ENCODE results near the gene RGS4. TPM values are rescaled to one million over a fixed set of nuclear protein-coding genes. Genes with fewer than 3 reads are reported as not detected.

RGS4 gene
- total and polyA plus RNA-seq, 4 donors = 0.43 to 6.4 (median 1.2) TPM

DNA sequence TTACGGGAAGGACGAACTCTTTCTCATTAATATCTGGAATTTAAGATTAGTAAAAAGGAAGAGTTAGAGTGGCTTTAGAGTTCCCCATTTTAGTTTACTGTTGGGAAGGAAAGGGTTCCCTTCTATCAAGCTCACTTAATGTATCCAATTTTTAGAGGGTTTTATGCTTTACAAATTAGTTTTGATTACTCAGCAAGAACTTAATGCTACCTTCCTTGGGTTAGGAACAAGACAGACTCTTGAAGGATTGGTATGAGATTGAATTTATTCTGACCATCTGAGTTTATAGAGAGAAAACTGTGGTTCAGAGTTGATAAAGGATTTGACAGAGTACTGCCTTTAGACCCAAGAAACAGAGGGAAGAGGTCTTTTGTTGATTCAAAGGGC, 29.5 kb upstream of the RGS4 start:
- TF ChIP-seq, protein P1, sequence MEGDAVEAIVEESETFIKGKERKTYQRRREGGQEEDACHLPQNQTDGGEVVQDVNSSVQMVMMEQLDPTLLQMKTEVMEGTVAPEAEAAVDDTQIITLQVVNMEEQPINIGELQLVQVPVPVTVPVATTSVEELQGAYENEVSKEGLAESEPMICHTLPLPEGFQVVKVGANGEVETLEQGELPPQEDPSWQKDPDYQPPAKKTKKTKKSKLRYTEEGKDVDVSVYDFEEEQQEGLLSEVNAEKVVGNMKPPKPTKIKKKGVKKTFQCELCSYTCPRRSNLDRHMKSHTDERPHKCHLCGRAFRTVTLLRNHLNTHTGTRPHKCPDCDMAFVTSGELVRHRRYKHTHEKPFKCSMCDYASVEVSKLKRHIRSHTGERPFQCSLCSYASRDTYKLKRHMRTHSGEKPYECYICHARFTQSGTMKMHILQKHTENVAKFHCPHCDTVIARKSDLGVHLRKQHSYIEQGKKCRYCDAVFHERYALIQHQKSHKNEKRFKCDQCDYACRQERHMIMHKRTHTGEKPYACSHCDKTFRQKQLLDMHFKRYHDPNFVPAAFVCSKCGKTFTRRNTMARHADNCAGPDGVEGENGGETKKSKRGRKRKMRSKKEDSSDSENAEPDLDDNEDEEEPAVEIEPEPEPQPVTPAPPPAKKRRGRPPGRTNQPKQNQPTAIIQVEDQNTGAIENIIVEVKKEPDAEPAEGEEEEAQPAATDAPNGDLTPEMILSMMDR (IDR thresholded peaks at IDR 0.05; ENCODE audit: control extremely low read depth, extremely low read depth) = no peak
- H3K4me1 ChIP-seq (ENCODE audit: control insufficient read depth in 5 of 5, insufficient read depth in 5 of 5, low read length in 5 of 5) = no peaks in the 10 kb centered on the region
- H3K9ac ChIP-seq (ENCODE audit: insufficient read depth in 1 of 2, low read length in 2 of 2) = no peak overlapping the region
- no peaks in the 10 kb centered on the region for H3K36me3 ChIP-seq (ENCODE audit: control insufficient read depth in 4 of 4, insufficient read depth in 4 of 4, low read length in 4 of 4)
- WGBS, 2 donors = 93 to 95% methylated on average over 2 of the region's 2 CpGs
- no peak for DNase-seq
- no peaks in the 10 kb centered on the region for H3K9me3 ChIP-seq (ENCODE audit: control insufficient read depth in 4 of 4, insufficient read depth in 3 of 4, low read length in 3 of 4)
- H3K27me3 ChIP-seq (ENCODE audit: control insufficient read depth in 3 of 3, insufficient read depth in 3 of 3, low read length in 2 of 3) = peaks cover 0 to 2% (median 0%) of the 10 kb centered on the region in 3 donors
- no peak overlapping the region for H3K4me3 ChIP-seq
- no peak overlapping the region for H3K27ac ChIP-seq (ENCODE audit: low read depth in 1 of 2, low read length in 1 of 2)
- ATAC-seq (ENCODE audit: insufficient read depth, low FRiP score) = no peak

DNA sequence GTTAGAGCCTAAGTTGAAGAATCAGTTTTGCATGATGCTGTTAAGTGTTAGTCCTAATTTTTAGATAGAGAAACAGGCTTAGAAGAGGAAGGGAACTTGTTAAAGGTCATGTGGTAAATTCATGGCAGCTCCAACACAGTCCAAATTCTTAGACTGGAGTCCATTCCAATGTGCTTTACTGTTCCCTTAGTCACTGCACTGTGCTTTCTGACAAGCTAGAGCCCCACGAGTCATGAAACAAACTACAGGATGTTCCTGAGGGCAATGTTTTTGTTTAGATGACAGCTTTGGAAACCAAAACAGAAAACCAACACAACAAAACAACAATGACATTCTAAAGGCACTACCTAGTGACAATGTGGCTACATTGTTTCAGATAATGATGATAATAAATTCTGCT, 23.1 kb upstream of the RGS4 start:
- no peak for ATAC-seq (ENCODE audit: insufficient read depth, low FRiP score)
- TF ChIP-seq, protein P1 (IDR thresholded peaks at IDR 0.05; ENCODE audit: control extremely low read depth, extremely low read depth) = no peak
- no peak overlapping the region for H3K4me3 ChIP-seq
- DNase-seq = no peak
- no peak overlapping the region for H3K27ac ChIP-seq (ENCODE audit: low read depth in 1 of 2, low read length in 1 of 2)
- WGBS, 2 donors = 22 to 23% methylated on average over 1 of the region's 1 CpG
- H3K9ac ChIP-seq (ENCODE audit: insufficient read depth in 1 of 2, low read length in 2 of 2) = no peak overlapping the region
- no peaks in the 10 kb centered on the region for H3K4me1 ChIP-seq (ENCODE audit: control insufficient read depth in 5 of 5, insufficient read depth in 5 of 5, low read length in 5 of 5)
- no peaks in the 10 kb centered on the region for H3K9me3 ChIP-seq (ENCODE audit: control insufficient read depth in 4 of 4, insufficient read depth in 3 of 4, low read length in 3 of 4)
- H3K36me3 ChIP-seq (ENCODE audit: control insufficient read depth in 4 of 4, insufficient read depth in 4 of 4, low read length in 4 of 4) = no peaks in the 10 kb centered on the region
- peaks cover 0 to 4% (median 3%) of the 10 kb centered on the region in 3 donors for H3K27me3 ChIP-seq (ENCODE audit: control insufficient read depth in 3 of 3, insufficient read depth in 3 of 3, low read length in 2 of 3)

DNA sequence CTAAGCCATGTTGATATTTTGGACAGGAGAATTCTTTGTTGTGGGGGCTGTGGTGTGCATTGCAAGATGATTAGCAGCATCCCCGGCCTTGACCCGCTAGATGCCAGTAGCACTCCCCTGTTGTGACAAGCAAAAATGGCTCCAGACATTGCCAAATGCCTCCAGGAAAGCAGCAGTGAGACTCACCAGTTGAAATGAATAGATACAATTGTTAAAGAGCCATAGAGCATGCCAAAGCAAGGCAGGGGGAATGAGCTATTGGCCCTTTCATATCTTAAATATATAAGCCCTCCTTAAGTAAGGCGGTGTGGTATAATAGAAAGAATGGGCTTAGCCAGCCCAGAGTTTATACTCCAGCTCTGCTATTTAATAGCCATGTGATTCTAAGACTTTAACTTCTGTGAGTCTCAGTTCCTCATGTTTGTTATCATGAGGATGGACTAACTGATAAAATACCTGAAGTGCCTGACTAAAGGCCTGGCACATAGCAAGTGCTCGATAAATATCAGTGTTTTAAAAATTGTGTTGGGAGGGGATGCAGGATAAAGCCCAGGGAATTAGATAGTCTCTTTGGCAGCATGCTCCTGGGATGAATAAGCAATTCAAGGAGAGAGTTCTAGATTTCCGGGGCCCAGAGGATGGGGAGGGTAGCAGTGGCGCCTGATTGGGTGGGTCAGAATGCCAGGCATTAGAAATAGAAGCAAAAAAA, 21.1 kb upstream of the RGS4 start:
- DNase-seq (no peak), ATAC-seq (ENCODE audit: insufficient read depth, low FRiP score) (no peak)
- Histone ChIP-seq H3K4me1 (ENCODE audit: control insufficient read depth in 5 of 5, insufficient read depth in 5 of 5, low read length in 5 of 5) (no peaks in the 10 kb centered on the region), H3K27me3 (ENCODE audit: control insufficient read depth in 3 of 3, insufficient read depth in 3 of 3, low read length in 2 of 3) (peaks cover 0 to 4% (median 3%) of the 10 kb centered on the region in 3 donors), H3K27ac (ENCODE audit: low read depth in 1 of 2, low read length in 1 of 2) (no peak overlapping the region), H3K4me3 (no peak overlapping the region), H3K9me3 (ENCODE audit: control insufficient read depth in 4 of 4, insufficient read depth in 3 of 4, low read length in 3 of 4) (no peaks in the 10 kb centered on the region), H3K36me3 (ENCODE audit: control insufficient read depth in 4 of 4, insufficient read depth in 4 of 4, low read length in 4 of 4) (no peaks in the 10 kb centered on the region), H3K9ac (ENCODE audit: insufficient read depth in 1 of 2, low read length in 2 of 2) (no peak overlapping the region)
- 94 to 96% methylated on average over 6 of the region's 6 CpGs for whole genome bisulfite sequencing, 2 donors
- TF ChIP-seq, protein P1 (IDR thresholded peaks at IDR 0.05; ENCODE audit: control extremely low read depth, extremely low read depth) = no peak

DNA sequence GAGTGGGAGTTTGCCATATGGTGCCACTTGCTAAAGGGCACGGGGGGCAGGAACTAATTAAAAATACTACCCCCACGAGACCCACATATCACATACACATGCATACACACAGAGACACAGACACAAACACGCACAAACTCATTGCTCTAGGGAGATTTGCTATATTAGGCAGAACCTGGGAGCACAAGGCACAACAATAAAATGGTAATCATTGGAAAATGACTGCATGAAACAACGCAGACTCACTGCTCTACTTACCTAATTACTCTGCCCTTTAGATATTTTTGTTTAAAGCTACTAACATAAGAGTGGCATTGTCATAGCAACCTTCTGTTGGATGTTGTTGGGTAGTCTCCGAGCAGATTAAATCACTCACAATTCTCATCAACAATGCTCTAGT, 20.3 kb upstream of the RGS4 start:
- TF ChIP-seq, protein P1 (IDR thresholded peaks at IDR 0.05; ENCODE audit: control extremely low read depth, extremely low read depth) = no peak
- ATAC-seq (ENCODE audit: insufficient read depth, low FRiP score) = no peak
- Histone ChIP-seq H3K27me3 (ENCODE audit: control insufficient read depth in 3 of 3, insufficient read depth in 3 of 3, low read length in 2 of 3) (peaks cover 0 to 4% (median 3%) of the 10 kb centered on the region in 3 donors), H3K9me3 (ENCODE audit: control insufficient read depth in 4 of 4, insufficient read depth in 3 of 4, low read length in 3 of 4) (no peaks in the 10 kb centered on the region), H3K27ac (ENCODE audit: low read depth in 1 of 2, low read length in 1 of 2) (no peak overlapping the region), H3K36me3 (ENCODE audit: control insufficient read depth in 4 of 4, insufficient read depth in 4 of 4, low read length in 4 of 4) (no peaks in the 10 kb centered on the region), H3K4me3 (no peak overlapping the region), H3K4me1 (ENCODE audit: control insufficient read depth in 5 of 5, insufficient read depth in 5 of 5, low read length in 5 of 5) (no peaks in the 10 kb centered on the region), H3K9ac (ENCODE audit: insufficient read depth in 1 of 2, low read length in 2 of 2) (no peak overlapping the region)
- no peak for DNase-seq
- WGBS, 2 donors = 78 to 84% methylated on average over 5 of the region's 5 CpGs

All from lung (tissue), 12 donors.